IPS-20b (cell line): ENCODE measurements around the gene SMYD1.

Source experiments
- H3K27ac ChIP-seq: one replicate; pipeline ENCODE4 v1.5.1; 2013; ENCODE audit warnings: low read length
- H3K27me3 ChIP-seq: 2 replicates; pipeline ENCODE4 v1.6.1; 2013; ENCODE audit warnings: mild to moderate bottlenecking, low read length, inconsistent platforms; ENCODE audit not compliant: insufficient read depth
- H3K36me3 ChIP-seq: 2 replicates; pipeline ENCODE4 v1.6.1; 2013; ENCODE audit warnings: low read depth, mild to moderate bottlenecking, inconsistent platforms, low read length, moderate library complexity; ENCODE audit not compliant: insufficient read depth
- H3K4me1 ChIP-seq: 2 replicates; pipeline ENCODE4 v1.6.1; 2013; ENCODE audit warnings: mild to moderate bottlenecking, control low read depth, inconsistent platforms, low read length, moderate library complexity; ENCODE audit not compliant: insufficient read depth
- H3K4me3 ChIP-seq: 2 replicates; pipeline ENCODE4 v1.5.1; 2013; ENCODE audit warnings: mild to moderate bottlenecking, low read length, inconsistent platforms
- H3K9ac ChIP-seq: 2 replicates; pipeline ENCODE4 v1.6.1; 2013; ENCODE audit warnings: low read depth, mild to moderate bottlenecking, inconsistent platforms, low read length, moderate library complexity
- H3K9me3 ChIP-seq: 2 replicates; pipeline ENCODE4 v1.6.1; 2013; ENCODE audit warnings: mild to moderate bottlenecking, low read depth, low read length, inconsistent platforms; ENCODE audit not compliant: insufficient read depth

SMYD1 gene

GRCh38 chr2:88113069-88113468 lies 45.4 kb downstream of the SMYD1 start:
- no peaks in the 10 kb centered on the region for H3K36me3 ChIP-seq
- no peaks in the 10 kb centered on the region for H3K27me3 ChIP-seq
- no peak overlapping the region for H3K27ac ChIP-seq
- no peak overlapping the region for H3K9ac ChIP-seq
- no peak overlapping the region for H3K4me3 ChIP-seq
- H3K9me3 ChIP-seq = no peaks in the 10 kb centered on the region
- H3K4me1 ChIP-seq = no peaks in the 10 kb centered on the region

GRCh38 chr2:88114889-88115288 lies 47.3 kb downstream of the SMYD1 start:
- no peak overlapping the region for H3K27ac ChIP-seq
- no peaks in the 10 kb centered on the region for H3K9me3 ChIP-seq
- no peaks in the 10 kb centered on the region for H3K36me3 ChIP-seq
- H3K4me1 ChIP-seq = no peaks in the 10 kb centered on the region
- H3K4me3 ChIP-seq = no peak overlapping the region
- no peaks in the 10 kb centered on the region for H3K27me3 ChIP-seq
- no peak overlapping the region for H3K9ac ChIP-seq

- Histone ChIP-seq H3K27me3 (no peaks in the 10 kb centered on the region), H3K36me3 (no peaks in the 10 kb centered on the region), H3K4me1 (no peaks in the 10 kb centered on the region), H3K4me3 (no peak overlapping the region), H3K9ac (no peak overlapping the region), H3K27ac (no peak overlapping the region), H3K9me3 (no peaks in the 10 kb centered on the region)
Measured at GRCh38 chr2:88115825-88116518, 48.3 kb downstream of the SMYD1 start.

- no peaks in the 10 kb centered on the region for H3K36me3 ChIP-seq
- no peak overlapping the region for H3K27ac ChIP-seq
- no peaks in the 10 kb centered on the region for H3K9me3 ChIP-seq
- H3K4me3 ChIP-seq = no peak overlapping the region
- H3K27me3 ChIP-seq = no peaks in the 10 kb centered on the region
- no peak overlapping the region for H3K9ac ChIP-seq
- H3K4me1 ChIP-seq = no peaks in the 10 kb centered on the region
Measured at GRCh38 chr2:88116669-88117432, 49.2 kb downstream of the SMYD1 start.

GRCh38 chr2:88117973-88118372 lies 50.3 kb downstream of the SMYD1 start:
- Histone ChIP-seq H3K27ac (no peak overlapping the region), H3K9me3 (no peaks in the 10 kb centered on the region), H3K4me1 (no peaks in the 10 kb centered on the region), H3K27me3 (no peaks in the 10 kb centered on the region), H3K9ac (no peak overlapping the region), H3K4me3 (no peak overlapping the region), H3K36me3 (no peaks in the 10 kb centered on the region)

GRCh38 chr2:88121678-88122077 lies 54.1 kb downstream of the SMYD1 start:
- Histone ChIP-seq H3K36me3 (no peaks in the 10 kb centered on the region), H3K4me3 (no peak overlapping the region), H3K27ac (no peak overlapping the region), H3K27me3 (no peaks in the 10 kb centered on the region; the same call in 1 of the 2 replicates), H3K9me3 (no peaks in the 10 kb centered on the region), H3K9ac (no peak overlapping the region), H3K4me1 (no peaks in the 10 kb centered on the region)

GRCh38 chr2:88122141-88122884 lies 54.7 kb downstream of the SMYD1 start:
- Histone ChIP-seq H3K4me3 (no peak overlapping the region), H3K9ac (no peak overlapping the region), H3K36me3 (no peaks in the 10 kb centered on the region), H3K27me3 (no peaks in the 10 kb centered on the region; the same call in 1 of the 2 replicates), H3K4me1 (no peaks in the 10 kb centered on the region), H3K27ac (no peak overlapping the region), H3K9me3 (no peaks in the 10 kb centered on the region)

GRCh38 chr2:88123164-88123974 lies 55.7 kb downstream of the SMYD1 start:
- Histone ChIP-seq H3K9me3 (no peaks in the 10 kb centered on the region), H3K9ac (no peak overlapping the region), H3K4me1 (no peaks in the 10 kb centered on the region), H3K4me3 (no peak overlapping the region), H3K36me3 (no peaks in the 10 kb centered on the region), H3K27me3 (no peaks in the 10 kb centered on the region; the same call in 1 of the 2 replicates), H3K27ac (no peak overlapping the region)

GRCh38 chr2:88123975-88124917 lies 56.6 kb downstream of the SMYD1 start:
- no peaks in the 10 kb centered on the region for H3K36me3 ChIP-seq
- H3K9ac ChIP-seq = no peak overlapping the region
- H3K9me3 ChIP-seq = no peaks in the 10 kb centered on the region
- H3K4me1 ChIP-seq = no peaks in the 10 kb centered on the region
- no peak overlapping the region for H3K4me3 ChIP-seq
- H3K27me3 ChIP-seq = no peaks in the 10 kb centered on the region; the same call in 1 of the 2 replicates
- H3K27ac ChIP-seq = no peak overlapping the region

GRCh38 chr2:88125344-88125923 lies 57.8 kb downstream of the SMYD1 start:
- H3K4me1 ChIP-seq = no peaks in the 10 kb centered on the region
- no peaks in the 10 kb centered on the region; the same call in 1 of the 2 replicates for H3K27me3 ChIP-seq
- H3K9me3 ChIP-seq = no peaks in the 10 kb centered on the region
- H3K27ac ChIP-seq = no peak overlapping the region
- no peaks in the 10 kb centered on the region for H3K36me3 ChIP-seq
- H3K4me3 ChIP-seq = no peak overlapping the region
- H3K9ac ChIP-seq = no peak overlapping the region
